Liver (tissue), 9 donors: ENCODE measurements around the gene PPP2R2D. TPM values are rescaled to one million over a fixed set of nuclear protein-coding genes. Genes with fewer than 3 reads are reported as not detected.

Experiments
- DNase-seq: peaks from one replicate; pipeline ENCODE4 v3.0.0-alpha.2; 2017; ENCODE audit warnings: low spot score
- H3K27ac ChIP-seq, 2 donors: one replicate each; pipeline ENCODE4 v1.7.0; 2013; ENCODE audit warnings: inconsistent platforms in 2 of 2, low read length in 2 of 2, control low read depth in 1 of 2, low read depth in 1 of 2, mild to moderate bottlenecking in 1 of 2
- H3K27me3 ChIP-seq, 4 donors: one replicate each; pipeline versions ENCODE4 v1.6.1 to v1.7.0; 2013; ENCODE audit warnings: low read length in 3 of 4, inconsistent platforms in 1 of 4, mild to moderate bottlenecking in 1 of 4, moderate library complexity in 1 of 4; ENCODE audit not compliant: control insufficient read depth in 4 of 4, insufficient read depth in 4 of 4
- H3K36me3 ChIP-seq, 4 donors: one replicate each; pipeline versions ENCODE4 v1.6.1 to v1.7.0; 2013; ENCODE audit warnings: low read length in 3 of 4, mild to moderate bottlenecking in 3 of 4, low read depth in 1 of 4, moderate library complexity in 1 of 4; ENCODE audit not compliant: control insufficient read depth in 4 of 4, insufficient read depth in 3 of 4
- H3K4me1 ChIP-seq, 4 donors: one replicate each; pipeline versions ENCODE4 v1.6.1 to v1.7.0; 2013; ENCODE audit warnings: low read length in 3 of 4, mild to moderate bottlenecking in 3 of 4, moderate library complexity in 1 of 4; ENCODE audit not compliant: control insufficient read depth in 4 of 4, insufficient read depth in 4 of 4
- H3K4me3 ChIP-seq, 3 donors: one replicate each; pipeline versions ENCODE4 v1.6.1 to v1.7.0; 2013; ENCODE audit warnings: low read length in 3 of 3, control low read depth in 1 of 3, low read depth in 1 of 3, mild to moderate bottlenecking in 1 of 3
- H3K9ac ChIP-seq, 2 donors: one replicate each; pipeline ENCODE4 v1.7.0; 2013; ENCODE audit warnings: low read length in 2 of 2, mild to moderate bottlenecking in 2 of 2, moderate library complexity in 2 of 2, control low read depth in 1 of 2, low read depth in 1 of 2
- H3K9me3 ChIP-seq, 4 donors: one replicate each; pipeline versions ENCODE4 v1.6.1 to v1.7.0; 2013; ENCODE audit warnings: low read length in 3 of 4; ENCODE audit not compliant: control insufficient read depth in 4 of 4
- CTCF ChIP-seq: fragments of 150-350 bp; IDR thresholded peaks from 2 replicates; pipeline ENCODE4 v1.5.1; 2017; ENCODE audit warnings: improper control_type of control experiment, low read depth, low read length; ENCODE audit not compliant: missing input control
- EGR1 ChIP-seq, 2 donors: IDR thresholded peaks; 2 replicates each; pipeline ENCODE4 v1.6.1; 2016 to 2018; ENCODE audit warnings: antibody characterized with exemption in 2 of 2, low read depth in 2 of 2
- FOXA1 ChIP-seq: IDR thresholded peaks from 2 replicates; pipeline ENCODE4 v1.6.1; 2016; ENCODE audit warnings: antibody characterized with exemption
- FOXA2 ChIP-seq: IDR thresholded peaks from 2 replicates; pipeline ENCODE4 v1.6.1; 2016; ENCODE audit warnings: antibody characterized with exemption
- GABPA ChIP-seq, 2 donors: IDR thresholded peaks in 1 of 2; conservative IDR thresholded peaks in 1 of 2; 2 replicates each; pipeline ENCODE4 v1.6.1; 2016; ENCODE audit warnings: antibody characterized with exemption in 2 of 2, mild to moderate bottlenecking in 1 of 2, moderate library complexity in 1 of 2
- HNF4A ChIP-seq, 2 donors: conservative IDR thresholded peaks; 2 replicates each; pipeline ENCODE4 v1.6.1; 2016; ENCODE audit warnings: antibody characterized with exemption in 2 of 2, mild to moderate bottlenecking in 2 of 2
- HNF4G ChIP-seq: IDR thresholded peaks from 2 replicates; pipeline ENCODE4 v1.6.1; 2016; ENCODE audit warnings: antibody characterized with exemption
- RAD21 ChIP-seq, 2 donors: IDR thresholded peaks; 2 replicates each; pipeline ENCODE4 v1.6.1; 2016; ENCODE audit warnings: antibody characterized with exemption in 2 of 2, mild to moderate bottlenecking in 2 of 2
- RXRA ChIP-seq, 2 donors: IDR thresholded peaks; 2 replicates each; pipeline ENCODE4 v1.6.1; 2017 to 2018; ENCODE audit warnings: antibody characterized with exemption in 2 of 2, mild to moderate bottlenecking in 1 of 2
- SP1 ChIP-seq: IDR thresholded peaks from 2 replicates; pipeline ENCODE4 v1.6.1; 2018; ENCODE audit warnings: antibody characterized with exemption, mild to moderate bottlenecking
- TAF1 ChIP-seq: conservative IDR thresholded peaks from 2 replicates; pipeline ENCODE4 v1.6.1; 2016; ENCODE audit warnings: antibody characterized with exemption, mild to moderate bottlenecking
- YY1 ChIP-seq: IDR thresholded peaks from 2 replicates; pipeline ENCODE4 v1.6.1; 2016; ENCODE audit warnings: antibody characterized with exemption, mild to moderate bottlenecking
- WGBS: extraction: QIAGEN DNeasy Blood & Tissue Kit; methylation state at CpG from one replicate; pipeline ENCODE4 v1.1.7; 2013; 5-methylcytosine and 5-hydroxymethylcytosine counted together
- polyA plus RNA-seq, 2 donors: library from polyadenylated mRNA; stranded (reverse) in 1 of 2; unstranded in 1 of 2; fragments of 200-250 nt in 1 of 2; fragments of >200 nt in 1 of 2; fragmentation: Nextera tagmentation in 1 of 2; extraction: Ambion mirVana in 1 of 2; gene quantifications; one replicate each; pipeline versions ENCODE4 v1.2.1 to v1.2.3, GENCODE V29; 2013 to 2015
- total RNA-seq, 2 donors: library from RNA; depleted of rRNA; stranded (reverse); fragments of >200 nt; gene quantifications; one replicate each; pipeline ENCODE4 v1.2.3, GENCODE V29; 2014
- TF ChIP-seq, protein P1 (sequence below): IDR thresholded peaks from 2 replicates; pipeline ENCODE4 v1.6.1; 2016; ENCODE audit warnings: antibody characterized with exemption, mild to moderate bottlenecking
- TF ChIP-seq, protein P2 (sequence below): IDR thresholded peaks from 2 replicates; pipeline ENCODE4 v1.6.1; 2016; ENCODE audit warnings: antibody characterized with exemption
- donor health status: healthy.
- donor health status: healthy.
- donor health status: healthy.
- donor health status: healthy.
- donor health status: healthy.

Gene PPP2R2D
- total and polyA plus RNA-seq, 4 donors: 5.9 to 20.5 (median 14.3) TPM

GRCh38 chr10:131933016-131933695 is 32.3 kb downstream of the PPP2R2D start:
- Histone ChIP-seq H3K4me3 (no peak overlapping the region), H3K36me3 (peaks cover 0 to 22% (median 11%) of the 10 kb centered on the region in 4 donors), H3K9ac (no peak overlapping the region), H3K27ac (no peak overlapping the region), H3K4me1 (peaks cover 0 to 5% (median 3%) of the 10 kb centered on the region in 4 donors), H3K27me3 (no peaks in the 10 kb centered on the region), H3K9me3 (no peaks in the 10 kb centered on the region)
- TF ChIP-seq SP1 (no peak), CTCF (no peak), RAD21 (IDR thresholded peaks at IDR 0.05) (no peak), HNF4A (conservative IDR thresholded peaks at IDR 0.05) (no peak), YY1 (no peak), FOXA1 (no peak), EGR1 (IDR thresholded peaks at IDR 0.05; ENCODE audit: low read depth in 2 of 2) (no peak)
- TF ChIP-seq, protein P1, sequence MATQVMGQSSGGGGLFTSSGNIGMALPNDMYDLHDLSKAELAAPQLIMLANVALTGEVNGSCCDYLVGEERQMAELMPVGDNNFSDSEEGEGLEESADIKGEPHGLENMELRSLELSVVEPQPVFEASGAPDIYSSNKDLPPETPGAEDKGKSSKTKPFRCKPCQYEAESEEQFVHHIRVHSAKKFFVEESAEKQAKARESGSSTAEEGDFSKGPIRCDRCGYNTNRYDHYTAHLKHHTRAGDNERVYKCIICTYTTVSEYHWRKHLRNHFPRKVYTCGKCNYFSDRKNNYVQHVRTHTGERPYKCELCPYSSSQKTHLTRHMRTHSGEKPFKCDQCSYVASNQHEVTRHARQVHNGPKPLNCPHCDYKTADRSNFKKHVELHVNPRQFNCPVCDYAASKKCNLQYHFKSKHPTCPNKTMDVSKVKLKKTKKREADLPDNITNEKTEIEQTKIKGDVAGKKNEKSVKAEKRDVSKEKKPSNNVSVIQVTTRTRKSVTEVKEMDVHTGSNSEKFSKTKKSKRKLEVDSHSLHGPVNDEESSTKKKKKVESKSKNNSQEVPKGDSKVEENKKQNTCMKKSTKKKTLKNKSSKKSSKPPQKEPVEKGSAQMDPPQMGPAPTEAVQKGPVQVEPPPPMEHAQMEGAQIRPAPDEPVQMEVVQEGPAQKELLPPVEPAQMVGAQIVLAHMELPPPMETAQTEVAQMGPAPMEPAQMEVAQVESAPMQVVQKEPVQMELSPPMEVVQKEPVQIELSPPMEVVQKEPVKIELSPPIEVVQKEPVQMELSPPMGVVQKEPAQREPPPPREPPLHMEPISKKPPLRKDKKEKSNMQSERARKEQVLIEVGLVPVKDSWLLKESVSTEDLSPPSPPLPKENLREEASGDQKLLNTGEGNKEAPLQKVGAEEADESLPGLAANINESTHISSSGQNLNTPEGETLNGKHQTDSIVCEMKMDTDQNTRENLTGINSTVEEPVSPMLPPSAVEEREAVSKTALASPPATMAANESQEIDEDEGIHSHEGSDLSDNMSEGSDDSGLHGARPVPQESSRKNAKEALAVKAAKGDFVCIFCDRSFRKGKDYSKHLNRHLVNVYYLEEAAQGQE: no peak
- TF ChIP-seq, protein P2, sequence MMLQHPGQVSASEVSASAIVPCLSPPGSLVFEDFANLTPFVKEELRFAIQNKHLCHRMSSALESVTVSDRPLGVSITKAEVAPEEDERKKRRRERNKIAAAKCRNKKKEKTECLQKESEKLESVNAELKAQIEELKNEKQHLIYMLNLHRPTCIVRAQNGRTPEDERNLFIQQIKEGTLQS: no peak
- 90% methylated on average over 18 of the region's 18 CpGs for WGBS
- no peak for DNase-seq

DNA sequence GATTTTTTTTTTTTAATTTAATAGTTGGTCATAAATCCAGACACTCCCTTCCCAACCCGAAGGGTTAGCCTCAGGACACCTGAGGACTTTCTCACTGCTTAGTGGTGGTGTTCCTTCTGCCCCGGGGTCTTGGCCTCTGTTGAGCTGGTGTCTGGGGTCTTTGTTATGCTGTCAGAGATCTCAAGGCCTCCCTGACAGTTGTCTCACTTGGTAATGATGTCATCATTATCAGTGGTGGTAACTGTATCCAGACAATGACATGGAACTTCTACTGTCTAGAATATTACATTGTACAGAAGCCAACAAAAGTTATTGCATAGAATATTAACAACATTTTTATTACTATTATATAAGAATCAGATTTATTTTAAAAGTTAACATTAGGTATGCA is 32.9 kb downstream of the PPP2R2D start:
- H3K36me3 ChIP-seq: peaks cover 5 to 25% (median 15%) of the 10 kb centered on the region in 4 donors
- H3K4me3 ChIP-seq: no peak overlapping the region
- no peak overlapping the region for H3K9ac ChIP-seq
- TF ChIP-seq RXRA (IDR thresholded peaks at IDR 0.05): no peak
- TF ChIP-seq SP1: no peak
- no peak overlapping the region for H3K27ac ChIP-seq
- no peak for DNase-seq
- H3K9me3 ChIP-seq: no peaks in the 10 kb centered on the region
- no peaks in the 10 kb centered on the region for H3K27me3 ChIP-seq
- WGBS: 95% methylated on average over 2 of the region's 2 CpGs
- H3K4me1 ChIP-seq: peaks cover 0 to 4% (median 2%) of the 10 kb centered on the region in 4 donors

GRCh38 chr10:131934769-131935168 is 34.0 kb downstream of the PPP2R2D start:
- H3K27ac ChIP-seq: no peak overlapping the region
- no peak for TF ChIP-seq HNF4G
- TF ChIP-seq RAD21 (IDR thresholded peaks at IDR 0.05): no peak
- TF ChIP-seq SP1: no peak
- TF ChIP-seq RXRA (IDR thresholded peaks at IDR 0.05): no peak
- no peak for TF ChIP-seq GABPA (IDR thresholded peaks at IDR 0.05 in 1 of 2, conservative IDR thresholded peaks at IDR 0.05 in 1 of 2)
- no peak for TF ChIP-seq TAF1
- TF ChIP-seq FOXA2: no peak
- WGBS: 90% methylated on average over 8 of the region's 8 CpGs
- DNase-seq: no peak
- no peak overlapping the region for H3K4me3 ChIP-seq
- H3K4me1 ChIP-seq: peaks cover 0 to 4% (median 0%) of the 10 kb centered on the region in 4 donors
- H3K9ac ChIP-seq: no peak overlapping the region
- peaks cover 5 to 28% (median 16%) of the 10 kb centered on the region in 4 donors for H3K36me3 ChIP-seq
- H3K9me3 ChIP-seq: no peaks in the 10 kb centered on the region
- H3K27me3 ChIP-seq: no peaks in the 10 kb centered on the region
